ENCODE data around the gene DCAF12L2. TPM values are rescaled to one million over a fixed set of nuclear protein-coding genes. Genes with fewer than 3 reads are reported as not detected.

DCAF12L2 gene
- total RNA-seq, 4 donors from 2014 or later = not detected

DNA sequence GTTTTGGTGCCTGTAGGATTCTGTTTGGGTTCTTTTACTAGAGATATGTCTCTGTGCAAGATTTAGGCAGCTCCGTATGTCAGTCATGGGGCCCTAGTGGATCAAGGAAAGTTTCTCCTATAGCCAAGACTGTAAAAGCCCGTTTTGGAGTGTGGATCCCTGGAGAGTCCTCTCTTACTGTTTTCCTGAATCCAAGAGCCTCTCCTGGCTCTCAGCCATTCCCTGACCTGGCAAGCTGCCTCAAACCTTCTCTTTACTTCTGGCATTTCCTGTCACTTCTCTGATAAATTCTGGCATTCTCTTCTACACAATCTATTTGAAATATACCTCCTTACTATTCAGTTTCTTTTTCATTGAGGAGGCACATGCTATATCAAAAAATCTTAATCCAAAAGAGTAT, 41.4 kb downstream of the DCAF12L2 start:
- Histone ChIP-seq H3K4me1 (no peaks in the 10 kb centered on the region), H3K4me3 (no peak overlapping the region), H3K27ac (no peak overlapping the region), H3K36me3 (no peaks in the 10 kb centered on the region), H3K9me3 (no peaks in the 10 kb centered on the region), H3K27me3 (no peaks in the 10 kb centered on the region)
- intact Hi-C loops (cut with DNase I; ENCODE audit: low total_unique reads) = no loop called here
- TF ChIP-seq, protein P1, sequence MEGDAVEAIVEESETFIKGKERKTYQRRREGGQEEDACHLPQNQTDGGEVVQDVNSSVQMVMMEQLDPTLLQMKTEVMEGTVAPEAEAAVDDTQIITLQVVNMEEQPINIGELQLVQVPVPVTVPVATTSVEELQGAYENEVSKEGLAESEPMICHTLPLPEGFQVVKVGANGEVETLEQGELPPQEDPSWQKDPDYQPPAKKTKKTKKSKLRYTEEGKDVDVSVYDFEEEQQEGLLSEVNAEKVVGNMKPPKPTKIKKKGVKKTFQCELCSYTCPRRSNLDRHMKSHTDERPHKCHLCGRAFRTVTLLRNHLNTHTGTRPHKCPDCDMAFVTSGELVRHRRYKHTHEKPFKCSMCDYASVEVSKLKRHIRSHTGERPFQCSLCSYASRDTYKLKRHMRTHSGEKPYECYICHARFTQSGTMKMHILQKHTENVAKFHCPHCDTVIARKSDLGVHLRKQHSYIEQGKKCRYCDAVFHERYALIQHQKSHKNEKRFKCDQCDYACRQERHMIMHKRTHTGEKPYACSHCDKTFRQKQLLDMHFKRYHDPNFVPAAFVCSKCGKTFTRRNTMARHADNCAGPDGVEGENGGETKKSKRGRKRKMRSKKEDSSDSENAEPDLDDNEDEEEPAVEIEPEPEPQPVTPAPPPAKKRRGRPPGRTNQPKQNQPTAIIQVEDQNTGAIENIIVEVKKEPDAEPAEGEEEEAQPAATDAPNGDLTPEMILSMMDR (IDR thresholded peaks at IDR 0.05 in 4 of 5, conservative IDR thresholded peaks at IDR 0.05 in 1 of 5) = no peak
- no peak for TF ChIP-seq POLR2A (IDR thresholded peaks at IDR 0.05)
- no peak for ATAC-seq
- in situ Hi-C loops (cut with MboI; ENCODE audit: low sequenced_read_pairs in 4 of 4) = no loop called here
- no peak for DNase-seq
